GM21717 (cell line): ENCODE data around the gene ADAMTS17.

Source experiments
- ATAC-seq: cut with Tn5 transposase; IDR thresholded peaks from one replicate; pipeline ENCODE4 v1.9.1; 2021; ENCODE audit warnings: mild to moderate bottlenecking, moderate library complexity; ENCODE audit not compliant: unreplicated experiment

The ADAMTS17 gene

DNA sequence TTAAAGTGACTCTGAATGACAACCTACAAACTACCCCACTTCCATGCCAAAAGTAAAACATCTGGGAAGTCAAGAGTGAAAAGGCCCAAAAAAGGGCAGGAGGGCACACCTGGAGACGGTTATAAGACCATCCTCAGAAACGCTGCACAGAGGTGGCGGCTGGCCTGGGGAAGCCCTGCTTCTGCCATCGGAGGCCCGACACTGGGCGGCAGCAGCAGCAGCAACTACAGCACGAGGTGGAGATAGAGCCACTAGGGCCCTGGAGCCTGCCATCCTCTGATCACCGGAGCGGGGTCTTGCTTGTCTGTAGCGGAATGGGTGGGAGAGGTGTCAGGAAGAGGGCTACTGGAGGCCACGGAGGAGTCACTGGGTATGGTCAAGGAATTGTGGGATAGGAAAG lies 283.3 kb downstream of the ADAMTS17 start:
- ATAC-seq, result no peak

DNA sequence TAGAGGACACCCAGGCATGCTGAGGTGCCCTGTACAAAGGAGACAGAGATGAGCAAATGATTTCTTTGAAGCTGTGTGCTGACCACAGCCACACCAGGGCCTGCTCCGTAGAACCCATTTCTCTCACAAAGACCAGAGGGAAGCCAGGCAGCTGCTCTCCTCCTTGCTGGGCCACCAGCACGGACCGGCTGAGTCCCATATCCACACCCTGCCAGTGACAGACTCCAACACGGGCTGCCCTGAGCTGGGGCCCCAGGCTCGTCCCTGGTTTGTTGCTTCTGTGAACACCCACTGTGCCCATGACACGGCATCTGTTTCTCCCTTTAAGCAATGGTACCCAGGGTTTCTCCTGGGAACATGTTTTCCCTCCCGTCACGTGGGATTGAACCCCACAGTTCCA lies 284.5 kb downstream of the ADAMTS17 start:
- ATAC-seq, result no peak

DNA sequence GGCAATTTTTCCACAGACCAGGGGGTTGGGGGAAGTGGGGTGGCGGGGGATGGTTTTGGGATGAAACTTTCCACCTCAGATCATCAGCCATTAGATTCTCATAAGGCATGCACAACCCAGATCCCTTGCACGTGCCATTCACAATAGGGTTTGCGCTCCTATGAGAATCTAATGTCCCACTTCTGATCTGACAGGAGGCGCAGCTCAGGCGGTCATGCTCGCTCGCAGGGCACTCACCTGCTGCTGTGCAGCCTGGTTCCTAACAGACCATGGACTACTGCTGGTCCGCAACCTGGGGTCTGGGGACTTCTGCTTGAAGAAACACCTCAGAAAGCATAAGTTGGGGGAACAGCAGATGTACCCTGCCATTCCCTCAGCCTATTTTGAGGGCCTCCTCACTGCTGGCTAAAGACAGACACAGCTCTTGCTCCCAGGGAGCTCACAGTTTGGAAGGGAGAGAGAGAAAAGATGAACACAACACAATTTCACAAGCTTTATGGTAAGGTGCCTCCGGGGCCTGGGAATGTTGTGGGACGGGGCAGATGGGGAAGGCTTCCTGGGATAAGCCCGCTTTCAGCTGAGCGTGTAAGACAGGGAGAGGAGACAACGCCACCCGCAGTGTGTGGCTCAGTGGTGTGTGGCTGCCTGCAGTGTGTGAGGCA lies 285.2 kb downstream of the ADAMTS17 start:
- ATAC-seq, result no peak

- ATAC-seq, result no peak
Measured at GRCh38 chr15:100055821-100056220, 286.0 kb downstream of the ADAMTS17 start.

GRCh38 chr15:100054539-100054938 lies 287.2 kb downstream of the ADAMTS17 start:
- no peak for ATAC-seq

DNA sequence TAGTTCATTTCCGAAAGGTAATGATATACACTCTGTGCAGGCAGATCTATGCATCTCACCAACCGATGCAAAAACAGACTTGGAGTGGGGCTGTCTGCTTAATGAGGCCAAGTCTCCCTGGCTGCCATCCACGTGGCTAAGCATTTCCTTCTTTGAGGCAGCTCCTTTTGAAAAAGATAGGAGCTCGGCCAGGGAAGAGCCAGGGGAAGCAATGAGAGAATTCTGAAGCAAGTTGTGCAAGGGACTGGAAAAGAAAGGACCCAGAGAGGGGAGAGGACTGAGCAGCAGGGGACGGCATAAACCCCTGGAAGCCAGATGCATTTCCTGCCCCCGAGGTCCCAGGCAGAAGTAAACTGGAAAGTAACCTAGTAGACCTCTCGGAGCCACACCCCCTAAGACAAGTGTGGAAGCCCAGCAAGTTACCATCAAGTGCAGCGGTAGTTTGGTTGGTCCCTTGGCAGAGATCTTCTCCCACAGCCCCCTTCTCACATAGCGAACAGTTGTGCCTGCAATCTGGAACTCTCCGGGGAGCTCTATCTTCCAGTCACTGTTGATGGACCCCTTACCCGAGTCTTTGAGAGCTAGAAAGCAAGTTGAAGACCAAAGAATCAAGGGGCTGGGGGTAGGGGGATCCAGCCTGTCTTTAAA lies 288.2 kb downstream of the ADAMTS17 start:
- ATAC-seq, result no peak

GRCh38 chr15:100052716-100053473 lies 288.9 kb downstream of the ADAMTS17 start:
- no peak for ATAC-seq

DNA sequence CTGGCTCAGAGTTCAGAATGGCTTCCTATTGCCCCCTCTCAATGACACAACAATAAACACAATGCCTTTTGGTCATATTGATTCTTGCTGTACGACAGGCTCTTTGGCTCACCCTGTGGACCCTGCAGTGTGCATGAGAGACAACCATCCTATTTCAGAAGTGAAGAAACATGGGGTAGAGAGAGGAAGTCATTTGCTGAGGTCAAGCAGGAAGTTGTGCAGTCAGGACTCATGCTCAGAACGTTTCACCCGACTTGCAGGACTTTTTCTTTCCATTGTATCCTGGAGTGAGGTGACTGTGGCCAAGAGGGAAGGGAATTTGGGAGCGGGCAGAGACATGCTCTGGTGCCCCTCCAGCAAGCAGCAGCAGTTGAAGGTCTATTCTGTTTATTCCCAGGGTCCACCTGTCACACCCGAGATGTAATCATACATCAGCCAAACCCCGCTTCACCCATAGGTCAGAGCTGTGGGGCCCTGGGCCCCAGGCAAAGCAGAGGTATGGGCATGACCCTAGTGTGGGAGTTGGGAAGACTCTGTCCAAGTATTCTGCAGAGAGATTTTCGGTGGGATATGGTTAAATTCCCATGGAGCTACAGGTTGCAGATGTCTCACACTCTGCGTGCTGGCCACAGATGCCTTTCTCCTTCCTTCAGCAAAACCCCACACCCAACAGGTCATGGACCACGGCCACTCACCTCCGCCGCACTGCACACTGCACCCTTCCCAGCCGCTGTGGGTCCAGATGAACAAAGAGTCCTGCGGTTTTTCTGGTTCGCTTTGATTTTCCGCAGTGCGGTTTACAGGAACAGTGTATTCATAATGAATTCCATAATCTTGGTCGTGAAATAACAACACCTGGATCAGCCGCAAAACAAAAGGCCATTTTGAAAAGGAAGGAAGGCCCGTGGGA lies 290.6 kb downstream of the ADAMTS17 start:
- no peak for ATAC-seq

DNA sequence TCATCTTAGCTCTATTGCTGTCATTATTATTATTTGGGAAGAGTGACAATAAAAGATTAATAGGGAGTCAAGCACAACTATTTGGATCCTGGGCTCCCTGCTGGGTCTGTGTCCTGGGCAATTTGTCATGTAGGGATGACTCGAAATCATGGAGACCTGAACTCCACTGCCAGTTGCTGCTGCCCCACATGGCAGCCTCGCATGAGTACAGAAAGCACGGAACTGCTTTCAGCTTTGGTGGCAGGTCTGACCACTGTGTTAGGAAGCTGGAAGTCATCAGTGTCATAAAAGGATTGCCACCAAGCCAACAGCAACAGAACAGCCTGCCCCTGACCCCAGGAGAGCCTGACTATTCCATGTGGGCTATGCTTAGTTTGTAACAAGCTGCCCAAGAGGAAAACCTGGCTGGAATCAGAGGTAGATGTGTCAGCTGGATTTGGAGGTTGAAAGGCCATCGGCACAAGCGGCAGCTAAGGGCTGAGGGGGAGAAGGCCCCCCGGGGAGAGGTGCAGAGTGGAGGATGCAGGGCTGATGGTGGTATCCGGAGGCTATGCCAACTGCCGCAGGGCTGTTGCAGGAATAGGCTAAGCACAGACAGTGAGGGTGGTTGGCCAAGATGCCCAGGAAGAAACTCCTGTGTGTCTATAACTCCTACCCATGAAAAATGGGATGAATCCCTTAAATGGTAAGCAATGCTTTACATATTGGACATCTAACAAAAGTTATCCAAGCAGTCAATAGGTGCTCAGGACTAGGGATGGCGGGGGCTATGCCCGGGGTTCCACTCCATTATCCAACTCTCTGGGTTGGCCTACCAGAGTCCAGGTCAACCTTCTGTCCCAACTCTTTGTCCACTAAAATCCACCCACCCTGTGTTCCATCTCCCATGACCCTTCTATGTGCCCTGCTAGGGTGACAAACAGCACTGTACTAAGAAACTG lies 291.6 kb downstream of the ADAMTS17 start:
- no peak for ATAC-seq

DNA sequence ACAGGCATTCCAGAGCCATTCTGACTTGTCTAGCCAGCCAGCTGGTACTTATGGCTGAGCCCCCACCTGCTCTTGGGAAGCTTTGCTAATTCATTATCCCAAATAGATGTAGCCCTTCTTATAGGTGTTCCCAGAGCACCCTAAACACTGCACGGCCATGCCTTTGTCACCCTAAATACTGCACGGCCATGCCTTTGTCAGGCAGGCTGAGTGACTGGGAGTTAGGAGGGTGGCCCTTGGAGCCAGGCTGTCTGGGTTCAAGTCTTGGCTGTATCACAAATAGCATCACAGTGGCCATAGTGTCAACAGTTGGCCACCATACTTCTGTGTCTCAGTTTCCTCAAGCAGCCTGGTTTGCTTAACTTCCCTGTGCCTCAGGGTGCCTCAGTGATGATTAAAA lies 292.3 kb downstream of the ADAMTS17 start:
- ATAC-seq, result no peak

DNA sequence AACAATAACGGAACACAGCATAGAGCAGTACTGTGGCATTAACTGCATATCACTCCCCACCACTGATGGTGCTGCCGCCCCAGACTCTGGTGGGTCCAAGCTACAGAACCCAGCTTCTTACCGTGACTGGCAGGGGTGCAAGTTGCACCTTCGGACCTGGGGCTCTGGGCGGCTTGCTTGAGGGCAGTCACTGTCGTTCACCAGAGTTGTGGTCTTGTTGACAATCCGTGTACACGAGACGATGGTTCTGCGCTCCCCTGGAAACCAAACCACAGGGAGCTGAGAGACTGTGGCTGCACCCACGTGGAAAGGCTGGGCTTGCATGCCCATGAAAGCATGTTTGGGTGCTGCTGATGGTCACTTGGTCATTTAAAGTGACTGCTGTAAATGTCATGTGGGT lies 293.0 kb downstream of the ADAMTS17 start:
- no peak for ATAC-seq

GRCh38 chr15:100043692-100044091 lies 298.1 kb downstream of the ADAMTS17 start:
- ATAC-seq, result peak; percentile 52

GRCh38 chr15:100043068-100043641 lies 298.6 kb downstream of the ADAMTS17 start:
- ATAC-seq, result no peak

GRCh38 chr15:100042558-100042957 lies 299.2 kb downstream of the ADAMTS17 start:
- ATAC-seq, result no peak

GRCh38 chr15:100041127-100041828 lies 300.5 kb downstream of the ADAMTS17 start:
- no peak for ATAC-seq

DNA sequence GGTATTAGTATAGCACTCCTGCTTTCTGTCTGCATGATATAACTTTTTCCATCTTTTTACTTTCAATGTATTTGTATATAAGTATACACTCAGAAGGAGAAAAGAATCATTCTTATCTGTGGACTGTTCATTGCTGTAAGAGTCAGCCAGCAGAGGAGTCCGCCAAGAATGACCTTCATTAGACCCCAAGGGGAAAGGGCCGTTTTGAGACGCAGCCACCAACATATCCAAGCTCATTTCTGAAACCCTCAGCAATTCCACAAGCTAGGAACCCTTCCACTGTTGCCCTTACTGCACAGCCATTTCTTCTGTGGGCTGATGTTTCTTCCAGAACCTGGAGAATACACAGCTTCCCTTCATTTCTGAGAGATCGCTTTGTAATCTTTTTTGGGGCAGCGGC lies 301.8 kb downstream of the ADAMTS17 start:
- ATAC-seq, result no peak

GRCh38 chr15:100038736-100039135 lies 303.0 kb downstream of the ADAMTS17 start:
- no peak for ATAC-seq

DNA sequence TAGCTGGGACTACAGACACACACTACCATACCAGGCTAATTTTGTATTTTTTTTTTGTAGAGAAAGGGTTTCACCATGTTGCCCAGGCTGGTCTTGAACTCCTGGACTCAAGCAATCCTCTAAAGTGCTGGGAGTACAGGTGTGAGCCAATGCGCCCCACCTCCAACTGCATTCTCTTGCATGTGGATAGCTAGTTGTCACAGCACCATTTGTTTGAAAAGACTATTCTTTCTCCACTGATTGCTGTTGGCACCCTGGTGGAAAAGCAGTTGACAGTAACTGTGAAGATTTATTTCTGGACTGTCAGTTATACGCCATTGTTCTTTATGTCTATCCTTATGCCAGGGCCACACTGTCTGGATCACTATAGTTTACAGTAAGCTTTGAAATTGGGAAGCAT lies 303.9 kb downstream of the ADAMTS17 start:
- ATAC-seq, result no peak

GRCh38 chr15:100036015-100036414 lies 305.8 kb downstream of the ADAMTS17 start:
- ATAC-seq, result no peak
